SK-N-MC (cell line): Measurements from ENCODE around the gene ELFN2.

Source experiments
- DNase-seq: peaks from one replicate; pipeline ENCODE4 v3.0.0-alpha.2; 2011; ENCODE audit warnings: low read depth, low spot score
- H3K27ac ChIP-seq: fragments of 200-600 bp; sonication (generic); 2 replicates; pipeline ENCODE4 v1.5.1; 2016; ENCODE audit warnings: mixed run types
- H3K36me3 ChIP-seq: fragments of 200-600 bp; sonication (generic); 2 replicates; pipeline ENCODE4 v1.6.1; 2017; ENCODE audit warnings: antibody characterized with exemption, low read length, mixed read lengths; ENCODE audit not compliant: insufficient read depth
- H3K4me3 ChIP-seq: fragments of 200-600 bp; sonication (generic); 2 replicates; pipeline ENCODE4 v1.5.1; 2016
- H3K9ac ChIP-seq: fragments of 200-600 bp; sonication (generic); 2 replicates; pipeline ENCODE4 v1.8.0; 2017; ENCODE audit warnings: mixed run types, mixed read lengths; ENCODE audit not compliant: insufficient read length
- H3K9me3 ChIP-seq: fragments of 200-600 bp; sonication (generic); 2 replicates; pipeline ENCODE4 v1.6.1; 2017; ENCODE audit warnings: low read depth, mild to moderate bottlenecking, antibody characterized with exemption, low read length, moderate library complexity, mixed read lengths
- EZH2 ChIP-seq: fragments of 200-600 bp; sonication (generic); IDR thresholded peaks from one replicate; pipeline ENCODE4 v1.6.1; 2017; ENCODE audit warnings: antibody characterized with exemption
- FOXP2 ChIP-seq: optimal IDR thresholded peaks from 2 replicates; pipeline ENCODE3; 2011; ENCODE audit warnings: mild to moderate bottlenecking, moderate library complexity; ENCODE audit not compliant: insufficient read depth; ENCODE audit errors: extremely low read length, control extremely low read depth
- POLR2AphosphoS5 ChIP-seq: IDR thresholded peaks from 2 replicates; pipeline ENCODE4 v1.6.1; 2012; ENCODE audit warnings: mild to moderate bottlenecking, low read depth, low read length, borderline replicate concordance

The ELFN2 gene

GRCh38 chr22:37445501-37445900, 18.2 kb upstream of the ELFN2 start:
- Histone ChIP-seq H3K9me3 (no peaks in the 10 kb centered on the region), H3K4me3 (no peak overlapping the region)
- no peak for TF ChIP-seq FOXP2
- no peak for TF ChIP-seq EZH2
- TF ChIP-seq POLR2AphosphoS5, result no peak

DNA sequence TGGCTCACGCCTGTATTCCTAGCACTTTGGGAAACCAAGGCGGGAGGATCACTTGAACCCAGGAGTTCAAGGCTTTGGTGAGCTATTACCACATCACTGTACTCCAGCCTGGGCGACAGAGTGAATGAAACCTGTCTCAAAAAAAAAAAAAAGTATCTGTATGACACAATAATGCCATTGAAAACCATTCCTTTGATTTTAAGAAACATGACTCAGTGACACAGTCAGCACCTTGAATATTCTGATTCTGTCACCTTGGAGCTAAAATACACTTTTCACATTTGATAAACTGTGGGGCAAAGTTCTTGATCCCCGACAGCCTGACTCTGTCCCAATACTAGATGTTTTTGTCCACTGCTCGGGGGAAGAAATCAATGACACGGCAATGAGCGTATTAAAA, 16.7 kb upstream of the ELFN2 start:
- no peaks in the 10 kb centered on the region for H3K36me3 ChIP-seq
- H3K4me3 ChIP-seq, result no peak overlapping the region
- H3K9ac ChIP-seq, result no peak overlapping the region
- H3K9me3 ChIP-seq, result no peaks in the 10 kb centered on the region
- no peak overlapping the region for H3K27ac ChIP-seq
- no peak for TF ChIP-seq FOXP2
- no peak for TF ChIP-seq EZH2
- TF ChIP-seq POLR2AphosphoS5, result no peak
- no peak for DNase-seq

More at GRCh38 chr22:37445501-37445900, 18.2 kb upstream of the ELFN2 start:
- no peak for DNase-seq
- no peak overlapping the region for H3K27ac ChIP-seq
- no peaks in the 10 kb centered on the region for H3K36me3 ChIP-seq
- no peak overlapping the region for H3K9ac ChIP-seq

GRCh38 chr22:37443086-37443485, 15.8 kb upstream of the ELFN2 start:
- H3K9ac ChIP-seq, result no peak overlapping the region

GRCh38 chr22:37442537-37442936, 15.3 kb upstream of the ELFN2 start:
- H3K9me3 ChIP-seq, result no peaks in the 10 kb centered on the region
- TF ChIP-seq FOXP2 (no peak), EZH2 (no peak), POLR2AphosphoS5 (no peak)
- H3K27ac ChIP-seq, result no peak overlapping the region
- no peak for DNase-seq
- H3K4me3 ChIP-seq, result no peak overlapping the region
- no peak overlapping the region for H3K9ac ChIP-seq
- no peaks in the 10 kb centered on the region for H3K36me3 ChIP-seq

More at GRCh38 chr22:37443086-37443485, 15.8 kb upstream of the ELFN2 start:
- TF ChIP-seq FOXP2 (no peak), POLR2AphosphoS5 (no peak), EZH2 (no peak)
- H3K4me3 ChIP-seq, result no peak overlapping the region
- no peaks in the 10 kb centered on the region for H3K36me3 ChIP-seq
- no peak overlapping the region for H3K27ac ChIP-seq
- H3K9me3 ChIP-seq, result no peaks in the 10 kb centered on the region
- no peak for DNase-seq

GRCh38 chr22:37442135-37442534, 14.9 kb upstream of the ELFN2 start:
- Histone ChIP-seq H3K36me3 (no peaks in the 10 kb centered on the region), H3K4me3 (no peak overlapping the region), H3K27ac (no peak overlapping the region), H3K9me3 (no peaks in the 10 kb centered on the region), H3K9ac (no peak overlapping the region)
- no peak for DNase-seq
- TF ChIP-seq FOXP2 (no peak), EZH2 (no peak)

DNA sequence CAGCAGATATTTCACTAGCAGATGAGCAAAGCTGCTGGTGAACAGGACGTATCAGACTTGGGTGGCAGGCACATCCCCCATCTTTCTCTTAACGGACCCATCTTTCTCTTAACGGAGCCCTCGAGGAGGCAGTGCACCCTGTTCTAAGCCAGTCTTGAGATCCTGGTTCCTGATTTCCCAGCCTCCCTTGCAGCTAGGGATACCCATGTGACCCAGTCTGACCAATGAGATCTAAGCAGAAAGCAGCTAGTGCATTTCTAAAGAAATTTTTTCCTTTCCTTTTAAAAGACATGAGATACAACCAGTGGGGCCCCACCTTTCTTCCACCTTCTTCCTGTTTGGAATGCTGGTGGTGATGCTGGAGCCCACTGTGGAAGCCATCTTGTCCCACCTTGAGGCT, 13.6 kb upstream of the ELFN2 start:
- Histone ChIP-seq H3K36me3 (no peaks in the 10 kb centered on the region), H3K9ac (no peak overlapping the region), H3K4me3 (no peak overlapping the region), H3K27ac (no peak overlapping the region), H3K9me3 (no peaks in the 10 kb centered on the region)
- no peak for TF ChIP-seq POLR2AphosphoS5
- TF ChIP-seq EZH2, result no peak
- TF ChIP-seq FOXP2, result no peak
- DNase-seq, result no peak

DNA sequence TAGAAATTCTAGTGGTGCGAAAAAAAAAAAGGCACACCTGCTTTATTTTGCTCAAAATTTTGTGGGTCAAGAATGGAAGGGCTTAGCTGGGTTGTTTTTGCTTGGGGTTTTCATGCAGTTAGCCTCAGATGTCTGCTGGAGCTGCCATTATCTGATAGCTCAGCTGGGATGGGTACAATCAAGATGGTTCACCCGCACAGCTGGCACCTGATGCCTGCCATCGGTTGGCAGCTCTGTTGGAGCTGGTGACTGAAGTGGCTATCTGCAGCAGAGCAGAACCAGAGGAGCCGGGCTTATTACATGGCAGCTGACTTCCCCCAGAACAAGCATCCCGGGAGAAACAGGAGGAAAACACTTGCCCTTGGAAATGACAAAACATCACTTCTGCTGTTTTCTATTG, 12.1 kb upstream of the ELFN2 start:
- no peak for TF ChIP-seq EZH2
- TF ChIP-seq POLR2AphosphoS5, result no peak
- TF ChIP-seq FOXP2, result no peak
- Histone ChIP-seq H3K4me3 (no peak overlapping the region), H3K36me3 (no peaks in the 10 kb centered on the region), H3K9ac (no peak overlapping the region), H3K9me3 (no peaks in the 10 kb centered on the region), H3K27ac (no peak overlapping the region)
- DNase-seq, result no peak

- TF ChIP-seq FOXP2 (no peak), POLR2AphosphoS5 (no peak), EZH2 (no peak)
These were observed 8.8 kb upstream of the ELFN2 start for GRCh38 chr22:37435970-37436603.

DNA sequence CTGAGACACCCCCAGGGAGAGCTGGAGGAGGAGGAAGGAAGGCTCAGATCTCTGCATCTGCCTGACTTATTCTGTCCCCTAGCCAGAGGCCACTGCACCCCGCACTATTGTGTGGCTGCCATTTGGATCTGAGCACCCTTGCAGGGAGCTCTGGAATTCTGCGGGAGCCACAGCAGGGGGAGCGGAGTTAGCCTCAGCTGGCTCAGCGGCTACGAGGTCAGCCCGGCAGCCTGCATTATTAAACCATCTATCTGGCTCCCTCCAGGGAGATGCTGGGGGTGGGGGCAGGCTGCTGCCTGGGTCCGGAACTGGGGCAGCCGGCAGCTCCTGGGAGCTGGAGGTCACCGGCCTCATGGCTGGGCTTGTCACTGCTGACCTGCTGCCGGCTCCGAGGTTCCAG, 6.5 kb upstream of the ELFN2 start:
- Histone ChIP-seq H3K9ac (no peak overlapping the region), H3K9me3 (no peaks in the 10 kb centered on the region), H3K4me3 (no peak overlapping the region), H3K27ac (no peak overlapping the region), H3K36me3 (no peaks in the 10 kb centered on the region)
- no peak for DNase-seq
- TF ChIP-seq POLR2AphosphoS5 (no peak), FOXP2 (no peak), EZH2 (no peak)

More at GRCh38 chr22:37435970-37436603, 8.8 kb upstream of the ELFN2 start:
- Histone ChIP-seq H3K4me3 (no peak overlapping the region), H3K36me3 (no peaks in the 10 kb centered on the region), H3K9me3 (no peaks in the 10 kb centered on the region), H3K9ac (no peak overlapping the region), H3K27ac (no peak overlapping the region)
- no peak for DNase-seq
